ENCODE results near the gene CDH4.
"Not testable (repeated sequence)": the region's sequence is repeated elsewhere in the genome, so short reads cannot be mapped to it uniquely, and the experiment has no call there.

CDH4 gene

DNA sequence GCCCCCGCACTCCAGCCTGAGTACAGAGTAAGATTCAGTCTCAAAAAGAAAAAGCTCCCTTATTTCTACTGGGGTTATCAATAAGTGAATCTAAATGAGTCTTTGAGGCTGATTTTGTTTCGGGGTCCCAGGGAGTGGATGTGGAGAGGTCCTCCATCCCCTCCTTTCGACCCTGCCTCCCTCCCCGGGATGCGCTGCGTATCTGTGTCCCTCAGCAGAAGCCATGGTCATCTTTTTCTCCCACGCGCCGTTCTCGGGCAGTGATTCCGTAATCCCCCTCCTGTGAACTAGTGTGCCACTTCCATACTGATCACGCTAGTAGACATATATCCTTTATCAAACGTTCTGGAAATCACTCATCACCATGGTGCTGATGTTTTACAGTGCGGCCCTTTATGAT lies 152.9 kb downstream of the CDH4 start:
- no peaks in the 10 kb centered on the region for H3K4me1 Mint-ChIP-seq (ENCODE audit: low read depth)
- H3K27me3 Mint-ChIP-seq (ENCODE audit: low read depth) = no peaks in the 10 kb centered on the region
- H3K36me3 Mint-ChIP-seq (ENCODE audit: low read depth) = no peaks in the 10 kb centered on the region
- DNase-seq (ENCODE audit: low spot score) = no peak
- no peak overlapping the region for H3K27ac Mint-ChIP-seq
- no peak overlapping the region for H3K4me3 Mint-ChIP-seq
- peaks cover 8% of the 10 kb centered on the region for H3K9me3 Mint-ChIP-seq

DNA sequence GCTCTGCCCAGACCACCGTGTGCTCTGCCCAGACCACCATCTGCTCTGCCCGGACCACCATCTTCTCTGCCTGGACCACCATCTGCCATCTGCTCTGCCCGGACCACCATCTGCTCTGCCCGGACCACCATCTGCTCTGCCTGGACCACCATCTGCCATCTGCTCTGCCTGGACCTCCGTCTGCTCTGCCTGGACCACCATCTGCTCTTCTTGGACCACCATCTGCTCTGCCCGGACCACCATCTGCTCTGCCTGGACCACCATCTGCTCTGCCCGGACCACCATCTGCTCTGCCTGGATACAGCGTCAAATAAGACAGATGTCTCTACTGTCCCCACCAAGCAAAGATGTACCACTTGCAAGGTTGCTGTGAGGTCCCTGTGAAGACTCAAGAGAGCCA lies 154.7 kb downstream of the CDH4 start:
- not testable (repeated sequence) for H3K36me3 Mint-ChIP-seq (ENCODE audit: low read depth); H3K27ac Mint-ChIP-seq; DNase-seq (ENCODE audit: low spot score); H3K9me3 Mint-ChIP-seq; H3K4me3 Mint-ChIP-seq; H3K27me3 Mint-ChIP-seq (ENCODE audit: low read depth); H3K4me1 Mint-ChIP-seq (ENCODE audit: low read depth)

DNA sequence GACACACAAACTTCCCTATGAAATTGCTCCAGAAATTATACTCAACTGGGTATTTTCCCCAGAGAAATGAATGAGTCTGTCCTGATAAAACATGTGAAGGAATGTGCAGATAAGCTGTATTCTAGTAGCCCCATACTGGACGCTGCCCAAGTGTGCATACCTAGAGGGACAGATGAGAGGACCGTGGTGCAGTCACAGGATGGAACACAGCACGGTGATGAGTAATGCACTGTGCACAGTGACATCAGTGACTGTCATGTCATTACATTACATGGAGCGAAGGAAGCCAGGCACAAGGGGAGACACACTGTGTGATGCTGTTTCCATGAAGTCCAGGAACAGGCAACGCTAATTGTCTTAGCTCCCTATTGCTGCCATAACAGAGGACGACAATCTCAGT lies 155.5 kb downstream of the CDH4 start:
- Mint-ChIP-seq H3K9me3 (peaks cover 8% of the 10 kb centered on the region), H3K4me3 (no peak overlapping the region), H3K36me3 (ENCODE audit: low read depth) (no peaks in the 10 kb centered on the region), H3K4me1 (ENCODE audit: low read depth) (no peaks in the 10 kb centered on the region), H3K27ac (no peak overlapping the region), H3K27me3 (ENCODE audit: low read depth) (no peaks in the 10 kb centered on the region)
- no peak for DNase-seq (ENCODE audit: low spot score)

DNA sequence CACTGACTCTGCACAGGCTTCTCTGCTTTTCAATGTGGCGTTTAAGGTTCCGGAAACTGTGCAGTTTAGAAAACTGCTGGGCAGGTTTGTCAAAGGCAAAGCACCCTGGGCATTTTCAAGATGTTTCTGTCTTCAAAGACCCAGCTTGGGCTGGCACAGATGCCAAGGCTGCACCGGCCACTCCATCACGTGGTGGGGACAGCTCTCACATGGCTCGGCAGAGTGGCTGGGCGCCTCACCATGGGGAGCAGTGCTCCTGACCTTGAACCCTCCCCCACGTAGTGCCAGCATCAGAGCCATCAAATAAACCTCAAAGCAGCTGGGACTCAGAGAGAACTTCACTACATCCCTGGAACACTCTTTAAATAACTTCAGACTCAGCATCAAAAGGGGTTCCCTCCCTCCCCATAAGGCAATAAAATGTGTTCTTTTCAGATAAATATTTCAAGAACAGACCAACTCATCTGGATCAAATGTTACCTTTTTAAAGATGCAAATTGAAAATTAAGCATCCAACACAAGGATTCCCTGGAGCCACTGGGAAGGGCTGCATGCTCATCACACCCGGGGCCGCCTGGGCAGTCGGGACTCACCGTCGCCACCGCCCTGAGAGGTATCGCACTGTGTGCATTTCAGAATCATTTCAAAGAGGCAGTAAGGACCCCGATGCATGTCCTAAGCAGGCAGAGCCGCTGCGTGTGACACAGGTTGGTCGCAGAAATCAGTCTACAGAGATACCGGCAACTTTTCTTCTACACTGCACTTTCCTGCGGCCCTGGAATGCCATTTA lies 157.1 kb downstream of the CDH4 start:
- H3K4me3 Mint-ChIP-seq = no peak overlapping the region
- no peaks in the 10 kb centered on the region for H3K36me3 Mint-ChIP-seq (ENCODE audit: low read depth)
- no peaks in the 10 kb centered on the region for H3K27me3 Mint-ChIP-seq (ENCODE audit: low read depth)
- peaks cover 8% of the 10 kb centered on the region for H3K9me3 Mint-ChIP-seq
- H3K27ac Mint-ChIP-seq = no peak overlapping the region
- H3K4me1 Mint-ChIP-seq (ENCODE audit: low read depth) = no peaks in the 10 kb centered on the region
- DNase-seq (ENCODE audit: low spot score) = no peak

DNA sequence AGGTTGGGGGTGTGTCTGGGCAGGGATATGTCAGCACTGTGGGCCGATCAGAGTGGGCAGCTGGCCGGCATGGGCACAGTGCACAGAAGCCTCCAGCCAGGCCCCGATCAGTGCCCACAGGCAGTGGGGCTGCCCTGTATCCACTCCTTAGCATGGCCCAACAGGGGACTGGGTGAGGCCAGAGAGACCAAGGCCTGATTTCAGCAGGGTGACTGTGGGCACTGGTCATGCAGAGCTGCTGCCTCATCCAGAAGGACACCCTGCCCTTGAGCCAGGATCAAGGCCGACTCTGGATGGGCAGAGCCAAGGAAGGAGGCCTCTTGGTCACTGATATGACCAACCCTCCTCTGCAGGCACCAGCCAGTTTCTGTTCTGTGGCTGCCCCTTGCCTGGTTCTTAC lies 159.7 kb downstream of the CDH4 start:
- Mint-ChIP-seq H3K4me1 (ENCODE audit: low read depth) (no peaks in the 10 kb centered on the region), H3K9me3 (peaks cover 7% of the 10 kb centered on the region), H3K4me3 (no peak overlapping the region), H3K36me3 (ENCODE audit: low read depth) (no peaks in the 10 kb centered on the region), H3K27me3 (ENCODE audit: low read depth) (no peaks in the 10 kb centered on the region), H3K27ac (no peak overlapping the region)
- no peak for DNase-seq (ENCODE audit: low spot score)

DNA sequence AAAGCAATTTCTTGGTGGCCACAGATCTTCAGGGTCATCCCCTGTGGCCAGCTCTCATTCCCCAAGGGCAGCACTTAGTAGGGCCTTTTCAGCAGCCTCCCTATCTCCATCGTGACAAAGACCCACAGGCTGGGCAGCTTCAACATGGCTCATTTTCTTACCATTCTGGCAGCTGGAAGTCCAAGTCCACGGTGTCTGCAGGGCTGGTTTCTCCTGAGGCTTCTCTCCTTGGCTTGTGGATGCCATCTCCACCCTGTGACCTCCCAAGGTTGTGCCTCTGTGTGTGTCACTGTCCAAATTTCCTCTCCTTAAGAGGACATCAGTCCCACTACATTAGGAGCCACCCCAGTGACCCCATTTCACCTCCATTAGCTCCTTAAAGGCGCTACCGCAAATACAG lies 161.7 kb downstream of the CDH4 start:
- Mint-ChIP-seq H3K36me3 (ENCODE audit: low read depth) (no peaks in the 10 kb centered on the region), H3K4me1 (ENCODE audit: low read depth) (no peaks in the 10 kb centered on the region), H3K4me3 (no peak overlapping the region), H3K27ac (no peak overlapping the region), H3K27me3 (ENCODE audit: low read depth) (no peaks in the 10 kb centered on the region), H3K9me3 (no peaks in the 10 kb centered on the region)
- no peak for DNase-seq (ENCODE audit: low spot score)

DNA sequence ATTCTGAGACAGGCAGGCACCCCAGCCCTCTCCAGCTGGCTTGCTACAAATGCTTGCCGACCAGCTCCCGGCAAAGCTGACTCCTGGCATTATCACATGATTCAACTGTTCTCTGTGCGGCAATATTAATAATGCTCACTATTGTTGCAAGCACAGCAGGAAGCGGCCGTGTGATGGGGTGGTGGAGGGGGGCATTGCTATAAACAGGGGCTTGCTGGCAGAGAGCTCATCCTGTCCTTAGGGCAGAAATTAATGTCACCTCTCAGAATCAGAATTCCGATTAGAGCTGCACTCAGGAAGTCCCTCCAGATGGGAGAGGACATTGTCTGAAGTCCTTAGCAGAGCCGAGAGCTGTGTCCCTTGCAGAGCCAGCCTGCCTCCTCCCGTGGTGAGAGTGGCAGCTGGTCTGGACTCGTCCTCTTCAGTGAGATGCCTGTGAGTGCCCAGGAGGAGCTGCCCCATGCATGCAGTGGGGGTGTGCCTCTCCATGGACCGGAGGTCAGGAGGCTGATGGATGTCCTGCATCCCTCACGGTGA lies 162.5 kb downstream of the CDH4 start:
- Mint-ChIP-seq H3K9me3 (no peaks in the 10 kb centered on the region), H3K4me3 (no peak overlapping the region), H3K36me3 (ENCODE audit: low read depth) (no peaks in the 10 kb centered on the region), H3K27me3 (ENCODE audit: low read depth) (no peaks in the 10 kb centered on the region), H3K27ac (no peak overlapping the region), H3K4me1 (ENCODE audit: low read depth) (no peaks in the 10 kb centered on the region)
- no peak for DNase-seq (ENCODE audit: low spot score)

DNA sequence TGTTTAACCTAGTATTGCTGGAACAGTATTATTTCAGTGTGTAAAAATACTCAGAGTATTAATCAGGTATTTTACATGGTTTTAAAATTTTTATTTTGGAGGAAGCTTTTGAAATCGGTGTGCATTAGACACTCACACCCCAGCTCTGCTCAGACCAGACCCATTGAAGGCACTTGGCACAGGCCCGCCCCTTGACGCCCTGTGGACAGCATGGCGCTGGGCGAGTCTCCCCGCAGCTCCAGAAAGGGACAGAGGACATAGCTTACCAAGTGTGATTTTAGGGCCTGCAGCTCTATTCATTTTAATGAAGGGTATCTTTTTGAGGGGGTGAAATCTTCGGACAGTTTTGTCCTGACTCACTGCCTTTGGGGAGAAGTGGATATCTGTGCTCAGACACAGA lies 164.5 kb downstream of the CDH4 start:
- Mint-ChIP-seq H3K4me1 (ENCODE audit: low read depth) (no peaks in the 10 kb centered on the region), H3K27ac (no peak overlapping the region), H3K4me3 (no peak overlapping the region), H3K27me3 (ENCODE audit: low read depth) (no peaks in the 10 kb centered on the region), H3K9me3 (no peaks in the 10 kb centered on the region), H3K36me3 (ENCODE audit: low read depth) (no peaks in the 10 kb centered on the region)
- DNase-seq (ENCODE audit: low spot score) = no peak

DNA sequence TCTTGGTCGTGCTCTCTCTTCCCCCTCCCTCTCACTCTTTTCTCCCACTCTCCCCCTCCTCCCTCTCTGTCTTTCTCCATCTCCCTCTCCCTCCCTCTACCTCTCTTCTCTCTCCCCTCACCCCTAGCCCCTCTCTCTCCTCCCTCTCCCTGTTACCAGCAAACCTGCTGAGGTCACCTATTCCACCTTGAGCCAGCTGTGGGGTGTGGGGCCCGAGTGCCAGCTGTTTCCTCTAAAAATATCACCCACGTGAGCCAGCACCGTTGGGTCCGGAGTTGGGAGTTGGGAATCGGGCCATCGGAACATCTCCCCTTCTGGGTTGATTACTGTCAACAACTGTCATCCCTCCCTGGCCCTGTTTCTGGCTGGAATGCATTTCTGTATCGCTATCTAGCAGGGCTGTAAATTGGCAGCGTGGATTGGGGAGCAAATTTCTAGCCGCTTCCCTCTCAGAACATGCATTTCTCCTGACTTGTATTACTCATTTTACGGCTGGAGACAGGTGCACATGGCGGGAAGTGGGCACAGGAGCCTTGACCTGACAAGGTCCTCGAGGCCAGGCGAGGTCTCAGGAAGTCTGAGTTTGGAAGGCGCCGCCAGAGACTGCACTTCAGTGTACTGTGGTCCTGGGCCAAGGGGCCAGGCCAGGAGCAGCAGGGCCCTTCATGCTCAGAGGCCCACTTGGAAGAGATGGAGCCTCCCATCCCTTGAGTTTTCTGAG lies 165.3 kb downstream of the CDH4 start:
- DNase-seq (ENCODE audit: low spot score) = no peak
- no peaks in the 10 kb centered on the region for H3K4me1 Mint-ChIP-seq (ENCODE audit: low read depth)
- no peaks in the 10 kb centered on the region for H3K27me3 Mint-ChIP-seq (ENCODE audit: low read depth)
- no peak overlapping the region for H3K27ac Mint-ChIP-seq
- H3K4me3 Mint-ChIP-seq = no peak overlapping the region
- no peaks in the 10 kb centered on the region for H3K9me3 Mint-ChIP-seq
- no peaks in the 10 kb centered on the region for H3K36me3 Mint-ChIP-seq (ENCODE audit: low read depth)

DNA sequence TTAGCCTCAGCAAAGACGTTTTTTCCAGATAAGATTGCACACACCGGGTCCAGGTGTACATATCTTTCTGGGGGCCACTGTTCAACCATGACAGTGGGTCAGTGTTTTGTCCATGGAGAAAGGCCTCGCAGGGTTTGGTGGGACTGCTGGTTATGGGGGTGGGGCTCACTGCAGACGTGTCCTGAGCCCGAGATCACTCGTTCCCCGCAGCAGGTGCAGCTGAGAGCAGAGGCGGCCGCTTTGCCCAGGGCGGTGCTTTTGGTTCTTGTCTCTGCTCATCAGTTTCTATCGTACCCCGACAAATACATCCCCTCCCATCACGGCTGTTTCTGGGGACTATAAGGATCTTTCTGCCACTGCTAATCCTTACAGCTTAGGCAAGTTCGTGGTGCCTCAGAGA lies 166.9 kb downstream of the CDH4 start:
- no peak for DNase-seq (ENCODE audit: low spot score)
- no peak overlapping the region for H3K4me3 Mint-ChIP-seq
- H3K27ac Mint-ChIP-seq = no peak overlapping the region
- no peaks in the 10 kb centered on the region for H3K27me3 Mint-ChIP-seq (ENCODE audit: low read depth)
- H3K9me3 Mint-ChIP-seq = no peaks in the 10 kb centered on the region
- H3K36me3 Mint-ChIP-seq (ENCODE audit: low read depth) = no peaks in the 10 kb centered on the region
- no peaks in the 10 kb centered on the region for H3K4me1 Mint-ChIP-seq (ENCODE audit: low read depth)

DNA sequence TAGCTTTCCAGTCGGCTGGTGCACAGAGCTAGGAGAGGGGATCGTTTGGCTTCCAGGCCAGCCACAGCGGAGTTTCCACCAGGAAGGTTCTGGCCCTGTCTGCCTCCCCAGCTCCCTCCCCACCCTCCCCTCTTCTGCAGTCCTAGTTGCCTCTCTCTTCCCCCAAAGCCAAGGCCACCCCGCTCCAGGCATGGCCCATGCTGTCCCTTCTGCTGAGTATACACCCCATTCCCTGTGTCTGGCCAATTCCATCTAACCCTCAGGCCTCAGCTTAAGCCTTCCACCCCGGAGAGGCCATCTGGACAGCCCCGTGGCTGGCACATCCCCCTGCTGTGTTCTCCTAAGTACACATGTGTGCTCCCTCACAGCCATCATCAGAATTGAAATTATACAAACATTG lies 167.4 kb downstream of the CDH4 start:
- Mint-ChIP-seq H3K4me1 (ENCODE audit: low read depth) (no peaks in the 10 kb centered on the region), H3K9me3 (no peaks in the 10 kb centered on the region), H3K27me3 (ENCODE audit: low read depth) (no peaks in the 10 kb centered on the region), H3K4me3 (no peak overlapping the region), H3K27ac (no peak overlapping the region), H3K36me3 (ENCODE audit: low read depth) (no peaks in the 10 kb centered on the region)
- no peak for DNase-seq (ENCODE audit: low spot score)

DNA sequence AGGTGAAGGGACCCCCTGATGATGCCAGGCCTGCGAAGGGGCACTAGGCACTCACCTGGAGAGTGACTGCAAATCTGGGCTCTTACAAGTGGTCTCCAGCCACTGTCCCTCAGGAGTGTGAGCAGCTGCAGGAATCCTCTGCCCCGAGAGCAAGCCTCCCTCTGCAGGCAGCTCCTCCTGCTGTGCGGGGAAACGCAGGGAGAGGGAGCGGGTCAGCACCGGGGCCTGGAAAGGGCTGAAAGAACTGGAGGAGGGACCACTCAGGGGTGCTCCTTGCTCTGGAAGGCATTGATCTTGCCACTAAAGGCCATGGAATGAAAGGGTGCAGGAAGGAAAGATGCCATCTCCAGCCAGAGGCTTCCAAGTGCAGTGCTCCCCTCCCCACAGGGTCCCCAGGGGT lies 168.0 kb downstream of the CDH4 start:
- DNase-seq (ENCODE audit: low spot score) = no peak
- Mint-ChIP-seq H3K9me3 (no peaks in the 10 kb centered on the region), H3K36me3 (ENCODE audit: low read depth) (no peaks in the 10 kb centered on the region), H3K27ac (no peak overlapping the region), H3K27me3 (ENCODE audit: low read depth) (no peaks in the 10 kb centered on the region), H3K4me1 (ENCODE audit: low read depth) (no peaks in the 10 kb centered on the region), H3K4me3 (no peak overlapping the region)

DNA sequence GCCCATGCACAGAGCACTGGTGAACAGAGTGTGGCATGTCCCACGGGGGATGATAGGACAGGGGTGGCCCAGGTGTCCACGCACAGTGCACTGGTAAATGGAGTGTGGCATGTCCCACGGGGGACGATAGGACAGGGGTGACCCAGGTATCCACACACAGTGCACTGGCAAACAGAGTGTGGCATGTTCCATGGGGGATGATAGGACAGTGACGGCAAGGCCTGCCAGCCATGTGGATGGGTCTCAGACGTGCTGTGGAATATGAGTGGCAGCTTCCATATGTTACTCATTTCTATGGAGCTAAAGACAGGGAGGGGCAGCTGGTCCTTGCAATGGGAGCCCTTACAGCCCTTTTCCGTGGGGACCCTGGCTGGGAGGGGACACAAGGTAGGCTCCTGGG lies 168.7 kb downstream of the CDH4 start:
- Mint-ChIP-seq H3K36me3 (ENCODE audit: low read depth) (no peaks in the 10 kb centered on the region), H3K27me3 (ENCODE audit: low read depth) (no peaks in the 10 kb centered on the region), H3K4me3 (no peak overlapping the region), H3K4me1 (ENCODE audit: low read depth) (no peaks in the 10 kb centered on the region), H3K27ac (no peak overlapping the region), H3K9me3 (no peaks in the 10 kb centered on the region)
- no peak for DNase-seq (ENCODE audit: low spot score)

DNA sequence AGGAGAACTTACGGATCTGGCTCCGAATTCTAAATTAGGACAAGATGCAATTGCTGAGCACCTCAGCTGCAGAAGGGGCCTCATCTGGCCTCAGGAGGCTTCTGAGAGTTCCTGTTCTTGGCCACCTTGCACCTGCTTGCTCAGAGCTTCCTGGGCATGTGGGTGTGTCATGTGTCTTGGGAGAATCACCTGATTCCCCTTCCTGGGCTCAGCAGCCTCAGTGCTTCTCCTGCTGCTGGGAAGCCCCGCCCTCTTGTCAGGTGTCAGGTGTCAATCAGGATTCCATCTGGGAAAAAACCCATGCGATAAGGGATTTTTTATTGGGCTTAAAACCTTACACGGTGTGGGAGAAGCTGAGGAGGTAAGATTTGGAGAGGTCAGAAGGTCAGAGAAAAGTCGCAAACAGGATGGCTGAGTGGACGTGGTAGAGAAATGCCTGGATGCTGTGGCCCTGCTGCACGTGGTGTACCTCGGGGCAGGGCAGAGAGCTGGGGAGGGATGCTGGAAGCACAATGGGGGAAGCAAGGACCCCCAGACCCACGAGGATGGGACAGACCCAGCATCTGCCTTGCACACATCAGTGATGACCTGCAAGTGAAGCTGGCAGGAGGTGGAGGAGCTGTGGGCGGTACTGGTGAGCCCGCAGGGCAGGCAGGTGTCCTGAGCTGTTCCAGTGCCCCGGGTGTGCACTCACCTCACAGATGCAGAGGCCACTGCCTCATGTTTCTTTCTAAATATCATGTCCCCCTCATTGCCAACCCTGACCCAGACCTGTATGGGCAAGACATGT lies 170.8 kb downstream of the CDH4 start:
- no peaks in the 10 kb centered on the region for H3K27me3 Mint-ChIP-seq (ENCODE audit: low read depth)
- H3K4me3 Mint-ChIP-seq = no peak overlapping the region
- no peak overlapping the region for H3K27ac Mint-ChIP-seq
- H3K9me3 Mint-ChIP-seq = no peaks in the 10 kb centered on the region
- H3K36me3 Mint-ChIP-seq (ENCODE audit: low read depth) = no peaks in the 10 kb centered on the region
- no peaks in the 10 kb centered on the region for H3K4me1 Mint-ChIP-seq (ENCODE audit: low read depth)
- DNase-seq (ENCODE audit: low spot score) = no peak
